ENCODE measurements around the gene CES3. TPM values are rescaled to one million over a fixed set of nuclear protein-coding genes. Genes with fewer than 3 reads are reported as not detected.

The CES3 gene
- total RNA-seq, 1 experiment from 2014 or later = 3.7 TPM

DNA sequence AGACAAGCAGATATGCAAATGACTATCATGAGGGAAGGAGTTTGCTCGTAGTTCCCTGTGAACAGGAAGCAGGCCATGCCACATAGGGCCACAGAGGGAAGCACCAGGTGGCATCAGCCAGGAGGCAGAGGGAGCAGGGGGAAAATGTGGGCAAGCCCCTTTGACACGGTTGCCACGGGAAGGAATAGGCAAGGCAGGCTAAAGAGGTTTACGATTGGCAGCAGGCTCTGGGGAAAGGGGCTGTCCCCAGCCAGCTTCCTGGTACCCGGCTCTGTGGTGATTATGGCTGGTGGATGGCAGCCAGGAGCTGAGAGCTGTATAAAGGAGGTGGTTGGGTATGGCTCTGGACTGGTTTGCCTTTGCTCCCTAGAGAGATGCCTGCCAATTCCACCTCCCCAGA lies 848 bp downstream of the CES3 start:
- H3K9me3 Mint-ChIP-seq = no peaks in the 10 kb centered on the region
- no peak overlapping the region for H3K14ac ChIP-seq (ENCODE audit: insufficient read depth, low read length)
- no peaks in the 10 kb centered on the region for H3K79me1 ChIP-seq (ENCODE audit: insufficient read depth, low read depth, low read length, poor library complexity, severe bottlenecking)
- H2BK120ac ChIP-seq (ENCODE audit: low read depth, low read length, poor library complexity, severe bottlenecking) = no peak overlapping the region
- peaks cover 4 to 15% of the 10 kb centered on the region in 2 experiments for H3K4me1 Mint-ChIP-seq
- H3K27ac ChIP-seq (ENCODE audit: insufficient read length, low read depth, low read length) = no peak overlapping the region
- H2AK5ac ChIP-seq (ENCODE audit: insufficient read length, low read length) = no peak overlapping the region
- no peak overlapping the region for H2BK5ac ChIP-seq (ENCODE audit: insufficient read length, low read length)
- no peak overlapping the region for H3K9ac ChIP-seq (ENCODE audit: extremely low read depth, insufficient read length, low read length)
- no peaks in the 10 kb centered on the region for H3K23me2 ChIP-seq (ENCODE audit: insufficient read length, low read depth, low read length, poor library complexity, severe bottlenecking)
- H3K36me3 Mint-ChIP-seq (ENCODE audit: insufficient read depth in 1 of 3, low read depth in 3 of 3) = no peaks in the 10 kb centered on the region; a peak in 1 of 7 replicates
- H3K27me3 Mint-ChIP-seq (ENCODE audit: low read depth) = peaks cover 16% of the 10 kb centered on the region
- H3T11ph ChIP-seq (ENCODE audit: low read length) = no peak overlapping the region
- H4K5ac ChIP-seq (ENCODE audit: insufficient read length, low read depth, low read length) = no peak overlapping the region
- no peak overlapping the region for H3K56ac ChIP-seq (ENCODE audit: insufficient read length, low read depth, low read length)
- no peaks in the 10 kb centered on the region for H3K27me3 ChIP-seq (ENCODE audit: insufficient read depth, low read length)
- WGBS (ENCODE audit: extremely low coverage, insufficient read length, low lambda C conversion rate) = no CpG with 5 or more reads among the region's 5 CpGs
- H3K4me2 ChIP-seq (ENCODE audit: insufficient read depth, insufficient read length, low read length) = no peak overlapping the region
- no peaks in the 10 kb centered on the region for H3K4me1 ChIP-seq (ENCODE audit: insufficient read depth, low read length)
- TF ChIP-seq, protein P1, sequence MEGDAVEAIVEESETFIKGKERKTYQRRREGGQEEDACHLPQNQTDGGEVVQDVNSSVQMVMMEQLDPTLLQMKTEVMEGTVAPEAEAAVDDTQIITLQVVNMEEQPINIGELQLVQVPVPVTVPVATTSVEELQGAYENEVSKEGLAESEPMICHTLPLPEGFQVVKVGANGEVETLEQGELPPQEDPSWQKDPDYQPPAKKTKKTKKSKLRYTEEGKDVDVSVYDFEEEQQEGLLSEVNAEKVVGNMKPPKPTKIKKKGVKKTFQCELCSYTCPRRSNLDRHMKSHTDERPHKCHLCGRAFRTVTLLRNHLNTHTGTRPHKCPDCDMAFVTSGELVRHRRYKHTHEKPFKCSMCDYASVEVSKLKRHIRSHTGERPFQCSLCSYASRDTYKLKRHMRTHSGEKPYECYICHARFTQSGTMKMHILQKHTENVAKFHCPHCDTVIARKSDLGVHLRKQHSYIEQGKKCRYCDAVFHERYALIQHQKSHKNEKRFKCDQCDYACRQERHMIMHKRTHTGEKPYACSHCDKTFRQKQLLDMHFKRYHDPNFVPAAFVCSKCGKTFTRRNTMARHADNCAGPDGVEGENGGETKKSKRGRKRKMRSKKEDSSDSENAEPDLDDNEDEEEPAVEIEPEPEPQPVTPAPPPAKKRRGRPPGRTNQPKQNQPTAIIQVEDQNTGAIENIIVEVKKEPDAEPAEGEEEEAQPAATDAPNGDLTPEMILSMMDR (conservative IDR thresholded peaks at IDR 0.05) = no peak
- no peaks in the 10 kb centered on the region for H3K79me2 ChIP-seq (ENCODE audit: insufficient read depth, low read length)
- H3K23ac ChIP-seq (ENCODE audit: insufficient read length, low read depth, low read length) = no peak overlapping the region
- no peak overlapping the region for H2BK15ac ChIP-seq (ENCODE audit: low read depth, low read length)
- H3K4ac ChIP-seq (ENCODE audit: low read depth, low read length) = no peak overlapping the region
- peak overlapping the region in 1 of 2 experiments; percentile 79; a peak in 1 of 5 replicates for H3K4me3 Mint-ChIP-seq
- no peak overlapping the region for H3K27ac Mint-ChIP-seq
- H4K20me1 ChIP-seq (ENCODE audit: control insufficient read depth, insufficient read depth, insufficient read length) = no peaks in the 10 kb centered on the region
- H2BK20ac ChIP-seq (ENCODE audit: low read depth, low read length, poor library complexity, severe bottlenecking) = no peak overlapping the region
- no peak overlapping the region for H2AFZ ChIP-seq (ENCODE audit: low read length)
- no peak overlapping the region for H2BK12ac ChIP-seq (ENCODE audit: insufficient read length, low read depth, low read length)
- no peak overlapping the region for H4K8ac ChIP-seq (replicated peaks; ENCODE audit: insufficient read length, low read depth, low read length)
- H4K91ac ChIP-seq (ENCODE audit: insufficient read length, low read depth, low read length) = no peak overlapping the region
- H3K9me3 ChIP-seq (ENCODE audit: control insufficient read depth, low read depth, low read length) = no peaks in the 10 kb centered on the region
- no peak for DNase-seq
- H3K18ac ChIP-seq (ENCODE audit: insufficient read length, low read depth, low read length) = no peak overlapping the region

Measured in H9 (cell line).